Fibroblast of mammary gland (primary cell): ENCODE results near the gene KBTBD6.
"Not testable (repeated sequence)": the region's sequence is repeated elsewhere in the genome, so short reads cannot be mapped to it uniquely, and the experiment has no call there.

ENCODE experiments used
- DNase-seq: peaks from one replicate; pipeline ENCODE4 v3.0.0-alpha.2; 2010; ENCODE audit warnings: low read depth
- H3K4me3 ChIP-seq: 2 replicates; pipeline ENCODE4 v1.5.1; 2011; ENCODE audit warnings: low read depth, mild to moderate bottlenecking, low read length, moderate library complexity; ENCODE audit not compliant: control insufficient read depth
- CTCF ChIP-seq: conservative IDR thresholded peaks from 2 replicates; pipeline ENCODE4 v1.5.1; 2011; ENCODE audit warnings: low read depth, low read length, inconsistent platforms; ENCODE audit not compliant: control insufficient read depth, insufficient read depth

The KBTBD6 gene

GRCh38 chr13:41136396-41137031, 3.9 kb upstream of the KBTBD6 start:
- TF ChIP-seq CTCF: no peak
- DNase-seq: no peak
- H3K4me3 ChIP-seq: no peak overlapping the region

- DNase-seq: no peak
- no peak overlapping the region for H3K4me3 ChIP-seq
- no peak for TF ChIP-seq CTCF
These were observed 1.3 kb upstream of the KBTBD6 start for GRCh38 chr13:41133951-41134350.

GRCh38 chr13:41131660-41132511, 716 bp downstream of the KBTBD6 start:
- DNase-seq: not testable (repeated sequence)
- peak overlapping the region; percentile 76 for H3K4me3 ChIP-seq

GRCh38 chr13:41131189-41131588, 1.4 kb downstream of the KBTBD6 start:
- H3K4me3 ChIP-seq, DNase-seq: not testable (repeated sequence)

GRCh38 chr13:41130356-41130755, 2.2 kb downstream of the KBTBD6 start:
- DNase-seq: peak; percentile 63
- H3K4me3 ChIP-seq: peak overlapping the region; percentile 27
- no peak for TF ChIP-seq CTCF

- TF ChIP-seq CTCF: no peak
- H3K4me3 ChIP-seq: no peak overlapping the region
- DNase-seq: no peak
These were observed 4.9 kb downstream of the KBTBD6 start for GRCh38 chr13:41127701-41128100.

- peak; percentile 28 for DNase-seq
- TF ChIP-seq CTCF: no peak
These were observed 9.8 kb downstream of the KBTBD6 start for GRCh38 chr13:41122838-41123237.

GRCh38 chr13:41117869-41118268, 14.7 kb downstream of the KBTBD6 start:
- H3K4me3 ChIP-seq: no peak overlapping the region
- no peak for TF ChIP-seq CTCF
- DNase-seq: no peak

More at GRCh38 chr13:41122838-41123237, 9.8 kb downstream of the KBTBD6 start:
- H3K4me3 ChIP-seq: no peak overlapping the region
